Keratinocyte (primary cell): ENCODE data around the gene UBQLN3. TPM values are rescaled to one million over a fixed set of nuclear protein-coding genes. Genes with fewer than 3 reads are reported as not detected.
A peak's percentile ranks its signal among the peaks of the same experiment; 100 is the strongest.

Experiments used
- DNase-seq: peaks from one replicate; pipeline ENCODE4 v3.0.0-alpha.2; 2011; ENCODE audit warnings: low read depth, missing footprints, low spot score
- FAIRE-seq: peaks from 2 replicates; lab custom pipeline; 2011; peaks lifted over from hg19 to GRCh38; lab: Jason Lieb, UNC
- H2AFZ ChIP-seq: 2 replicates; pipeline ENCODE4 v1.6.0; 2012; ENCODE audit warnings: low read length, control low read depth, inconsistent platforms; ENCODE audit not compliant: control insufficient read depth
- H3K27ac ChIP-seq: 2 replicates; pipeline ENCODE4 v1.5.1; 2011; ENCODE audit warnings: low read length; ENCODE audit not compliant: control insufficient read depth, insufficient read depth
- H3K27me3 ChIP-seq: 3 replicates; pipeline ENCODE4 v1.6.0; 2011; ENCODE audit warnings: low read length; ENCODE audit not compliant: control insufficient read depth, insufficient read depth; ENCODE audit errors: extremely low read depth
- H3K36me3 ChIP-seq, 2 experiments: 2 replicates in 1 of 2; 3 replicates in 1 of 2; pipeline ENCODE4 v1.5.1; 2011; ENCODE audit warnings: low read length in 2 of 2, mild to moderate bottlenecking in 1 of 2; ENCODE audit not compliant: control insufficient read depth in 2 of 2, insufficient read depth in 2 of 2; ENCODE audit errors: extremely low read depth in 1 of 2
- H3K4me1 ChIP-seq: 3 replicates; pipeline ENCODE4 v1.5.1; 2011; ENCODE audit warnings: low read length; ENCODE audit not compliant: control insufficient read depth, insufficient read depth; ENCODE audit errors: extremely low read depth
- H3K4me2 ChIP-seq: 3 replicates; pipeline ENCODE4 v1.6.0; 2011; ENCODE audit warnings: low read depth, low read length; ENCODE audit not compliant: control insufficient read depth, insufficient read depth; ENCODE audit errors: extremely low read depth
- H3K4me3 ChIP-seq, 3 experiments: fragments of 200-600 bp in 1 of 3; sonication (generic) in 1 of 3; 2 replicates in 2 of 3; 3 replicates in 1 of 3; pipeline ENCODE4 v1.5.1; 2011 to 2016; ENCODE audit warnings: low read length in 3 of 3, mild to moderate bottlenecking in 3 of 3, control low read depth in 2 of 3, inconsistent platforms in 1 of 3, low read depth in 1 of 3, mixed read lengths in 1 of 3, mixed run types in 1 of 3, moderate library complexity in 1 of 3; ENCODE audit not compliant: control insufficient read depth in 2 of 3, insufficient read depth in 2 of 3; ENCODE audit errors: extremely low read depth in 1 of 3
- H3K79me2 ChIP-seq: 2 replicates; pipeline ENCODE4 v1.6.0; 2012; ENCODE audit warnings: low read length; ENCODE audit not compliant: control insufficient read depth, insufficient read depth
- H3K9ac ChIP-seq: 3 replicates; pipeline ENCODE4 v1.6.0; 2011; ENCODE audit warnings: low read length; ENCODE audit not compliant: control insufficient read depth, insufficient read depth; ENCODE audit errors: extremely low read depth
- H3K9me1 ChIP-seq: 3 replicates; pipeline ENCODE4 v1.6.0; 2011; ENCODE audit warnings: low read length; ENCODE audit not compliant: control insufficient read depth, insufficient read depth; ENCODE audit errors: extremely low read depth
- H3K9me3 ChIP-seq: 2 replicates; pipeline ENCODE4 v1.5.1; 2012; ENCODE audit warnings: low read depth, low read length; ENCODE audit not compliant: control insufficient read depth
- H4K20me1 ChIP-seq: 3 replicates; pipeline ENCODE4 v1.6.0; 2011; ENCODE audit warnings: low read length; ENCODE audit not compliant: control insufficient read depth, insufficient read depth; ENCODE audit errors: extremely low read depth
- CTCF ChIP-seq, 3 experiments: IDR thresholded peaks in 1 of 3; conservative IDR thresholded peaks in 1 of 3; optimal IDR thresholded peaks in 1 of 3; 2 replicates in 2 of 3; 3 replicates in 1 of 3; pipeline versions ENCODE3 to v1.5.1; 2011; ENCODE audit warnings: low read length in 3 of 3, mild to moderate bottlenecking in 3 of 3, moderate library complexity in 2 of 3, control low read depth in 1 of 3, inconsistent platforms in 1 of 3; ENCODE audit not compliant: insufficient read depth in 2 of 3; ENCODE audit errors: extremely low read depth in 1 of 3
- EZH2 ChIP-seq: IDR thresholded peaks from one replicate; pipeline ENCODE4 v1.6.1; 2012; ENCODE audit warnings: inconsistent platforms, mild to moderate bottlenecking, low read length, moderate library complexity
- dilution Hi-C: fragments of 300-500 bp; cut with MboI; formaldehyde crosslinking; loops from one replicate; pipeline ENCODE4 v1.7.0; 2020; ENCODE audit warnings: low sequenced_read_pairs; ENCODE audit not compliant: extremely low pct_ligation_motif_present
- polyA plus RNA-seq, 5 experiments: library from polyadenylated mRNA; depleted of rRNA in 3 of 5; stranded (reverse) in 3 of 5; stranded (forward) in 1 of 5; unstranded in 1 of 5; fragments of >200 nt; gene quantifications; 1 replicate in 1 of 5; 2 replicates in 3 of 5; 3 replicates in 1 of 5; pipeline versions ENCODE4 v1.2.1 to v1.2.3, GENCODE V29; 2011 to 2012; ENCODE audit warnings: missing spikeins in 2 of 5, low read depth in 1 of 5, low replicate concordance in 1 of 5

The UBQLN3 gene
- polyA plus RNA-seq, 1 donor (not counting 4 experiments of a cell fraction or from before 2014, with no cell fraction given), result not detected

GRCh38 chr11:5556596-5557188 lies 46.9 kb upstream of the UBQLN3 start:
- no peak overlapping the region for H3K27ac ChIP-seq
- no peak for TF ChIP-seq CTCF (optimal IDR thresholded peaks at IDR 0.05 in 1 of 3, IDR thresholded peaks at IDR 0.05 in 1 of 3, conservative IDR thresholded peaks at IDR 0.05 in 1 of 3; ENCODE audit: extremely low read depth in 1 of 3, insufficient read depth in 2 of 3, low read length in 3 of 3)
- no peak for TF ChIP-seq EZH2
- H4K20me1 ChIP-seq, result no peaks in the 10 kb centered on the region
- H2AFZ ChIP-seq, result no peak overlapping the region
- no peak for DNase-seq
- H3K4me2 ChIP-seq, result no peak overlapping the region
- H3K36me3 ChIP-seq, result no peaks in the 10 kb centered on the region
- no peak overlapping the region for H3K4me3 ChIP-seq
- no peaks in the 10 kb centered on the region for H3K4me1 ChIP-seq
- no peaks in the 10 kb centered on the region for H3K79me2 ChIP-seq
- H3K9ac ChIP-seq, result no peak overlapping the region
- no peaks in the 10 kb centered on the region for H3K9me1 ChIP-seq
- FAIRE-seq, result no peak
- H3K9me3 ChIP-seq, result no peaks in the 10 kb centered on the region
- no peaks in the 10 kb centered on the region for H3K27me3 ChIP-seq
- dilution Hi-C loops, result no loop called here

- no peak overlapping the region for H3K4me3 ChIP-seq
- no peak overlapping the region for H2AFZ ChIP-seq
- DNase-seq (no peak), FAIRE-seq (no peak)
- no peaks in the 10 kb centered on the region for H3K9me3 ChIP-seq
- H3K9ac ChIP-seq, result no peak overlapping the region
- TF ChIP-seq EZH2 (no peak), CTCF (optimal IDR thresholded peaks at IDR 0.05 in 1 of 3, IDR thresholded peaks at IDR 0.05 in 1 of 3, conservative IDR thresholded peaks at IDR 0.05 in 1 of 3; ENCODE audit: extremely low read depth in 1 of 3, insufficient read depth in 2 of 3, low read length in 3 of 3) (peak in 1 of 3 experiments; percentile 9)
- H4K20me1 ChIP-seq, result no peaks in the 10 kb centered on the region
- no peaks in the 10 kb centered on the region for H3K9me1 ChIP-seq
- H3K4me1 ChIP-seq, result peaks cover 13% of the 10 kb centered on the region
- H3K27me3 ChIP-seq, result no peaks in the 10 kb centered on the region
- dilution Hi-C loops, result no loop called here
- no peak overlapping the region for H3K4me2 ChIP-seq
- H3K27ac ChIP-seq, result no peak overlapping the region
- H3K79me2 ChIP-seq, result no peaks in the 10 kb centered on the region
- no peaks in the 10 kb centered on the region for H3K36me3 ChIP-seq
Measured at GRCh38 chr11:5553343-5553742, 43.6 kb upstream of the UBQLN3 start.
